ENCODE measurements around the gene NDST1. TPM values are rescaled to one million over a fixed set of nuclear protein-coding genes. Genes with fewer than 3 reads are reported as not detected.

The NDST1 gene
- total RNA-seq, 2 experiments from 2014 or later: 9.5 to 26.6 TPM

DNA sequence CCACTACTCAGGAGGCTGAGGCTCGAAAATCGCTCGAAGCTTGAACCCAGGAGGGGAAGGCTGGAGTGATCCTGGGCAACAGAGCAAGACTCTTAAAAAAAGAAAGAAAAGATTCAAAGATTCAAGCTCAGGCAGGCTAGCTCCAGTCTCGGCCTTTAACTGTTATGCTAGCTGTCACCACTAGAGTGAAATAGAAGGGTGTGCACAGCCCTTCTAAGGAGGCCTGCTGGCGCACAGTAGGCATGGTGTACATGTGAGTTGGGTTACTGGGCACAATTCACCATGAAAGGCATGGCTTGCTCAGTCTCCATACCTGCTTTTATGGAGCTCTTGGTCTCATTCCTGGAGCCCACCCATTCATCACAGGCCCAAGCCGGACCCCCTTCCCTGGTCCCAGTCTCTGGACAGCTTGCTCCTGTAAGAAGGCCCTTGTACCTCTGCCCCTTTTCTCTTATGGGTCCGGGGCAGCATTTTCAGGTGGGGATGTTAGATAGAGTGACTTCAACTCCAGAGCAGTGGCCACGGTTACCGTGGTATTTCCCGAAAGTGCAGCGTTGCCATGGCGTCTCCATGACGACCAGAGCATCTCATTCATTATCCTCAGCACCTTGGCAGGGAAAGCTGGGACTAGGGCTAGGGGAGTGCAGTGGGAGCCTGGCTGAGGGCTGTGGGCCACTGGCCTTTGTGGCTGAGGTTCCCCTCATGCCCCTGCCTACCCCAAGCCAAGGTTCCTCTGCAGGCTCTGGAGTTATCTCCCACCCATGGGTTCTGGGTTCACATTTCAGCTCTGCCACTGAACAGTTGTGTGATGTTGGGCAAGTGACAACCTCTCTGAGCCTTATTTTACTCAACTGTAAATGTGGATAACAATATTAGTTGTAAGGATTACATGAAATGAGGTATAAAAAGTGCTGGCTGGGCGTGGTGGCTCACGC is 5.7 kb downstream of the NDST1 start:
- no peaks in the 10 kb centered on the region for H3K79me2 ChIP-seq (ENCODE audit: insufficient read depth, low read depth, low read length)
- no TSS peak for BruUV-seq (replicated peaks)
- intact Hi-C loops (cut with micrococcal nuclease; ENCODE audit: unreplicated experiment): no loop called here
- no peaks in the 10 kb centered on the region for H3K36me3 ChIP-seq (ENCODE audit: insufficient read depth, low read length)
- TF ChIP-seq EZH2phosphoT487 (IDR thresholded peaks at IDR 0.05; ENCODE audit: borderline replicate concordance, low read depth, low read length) (no peak), CTCF (conservative IDR thresholded peaks at IDR 0.05; ENCODE audit: low read length) (peak; percentile 43; the same call in 1 of the 2 replicates)
- no peak overlapping the region for H2AFZ ChIP-seq (ENCODE audit: low read length)
- H3K9me2 ChIP-seq (ENCODE audit: insufficient read depth, low read length): no peaks in the 10 kb centered on the region
- peaks cover 22% of the 10 kb centered on the region for H3K4me1 ChIP-seq (ENCODE audit: insufficient read depth, low read length, poor library complexity, severe bottlenecking)
- H3K9me3 ChIP-seq (ENCODE audit: low read length): no peaks in the 10 kb centered on the region
- no peak overlapping the region for H3K4me2 ChIP-seq (ENCODE audit: low read length)
- no peak overlapping the region for H3K4me3 ChIP-seq (ENCODE audit: low read depth, low read length, poor library complexity, severe bottlenecking)
- CTCF ChIA-PET (ENCODE audit: unreplicated experiment): no interaction called here
- H3K27ac ChIP-seq (ENCODE audit: low read depth, low read length, poor library complexity, severe bottlenecking): no peak overlapping the region
- peaks cover 4% of the 10 kb centered on the region; the same call in 1 of the 2 replicates for H4K20me1 ChIP-seq (ENCODE audit: insufficient read depth, low read length)
- DNase-seq (ENCODE audit: low spot score): no peak
- POLR2A ChIA-PET: interaction anchor here (0.6 to 1.4 kb wide), 4 partner anchors 13 to 45 kb away, joined by 3 to 6 read pairs (median 3); no protein-coding TSS in a partner anchor

DNA sequence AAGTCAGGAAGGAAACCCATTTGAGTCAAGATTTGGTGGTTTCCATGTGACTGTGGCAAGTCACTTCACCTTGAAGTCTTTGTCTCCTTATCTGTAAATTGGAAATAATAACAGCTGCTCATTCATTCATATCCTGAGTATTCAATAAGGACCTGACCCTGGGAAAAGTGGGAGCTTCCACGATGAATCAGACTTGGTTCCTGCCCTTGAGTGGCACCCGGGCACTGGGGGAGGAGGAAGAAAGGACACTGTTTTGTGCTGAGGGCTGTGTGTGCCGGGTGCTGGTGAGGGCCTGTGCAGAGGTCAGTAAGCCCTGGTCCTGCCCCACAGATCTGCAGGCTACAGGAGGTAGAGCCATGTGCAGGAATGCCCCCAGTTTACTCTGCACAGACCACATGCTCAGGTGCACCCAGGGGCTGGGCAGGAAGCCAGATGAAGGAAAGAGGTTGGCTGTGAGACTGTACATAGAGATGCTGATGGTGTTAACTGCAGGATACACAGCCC is 6.8 kb downstream of the NDST1 start:
- Histone ChIP-seq H3K9me3 (ENCODE audit: low read length) (no peaks in the 10 kb centered on the region), H3K4me3 (ENCODE audit: low read depth, low read length, poor library complexity, severe bottlenecking) (no peak overlapping the region), H2AFZ (ENCODE audit: low read length) (no peak overlapping the region), H3K36me3 (ENCODE audit: insufficient read depth, low read length) (no peaks in the 10 kb centered on the region), H3K4me1 (ENCODE audit: insufficient read depth, low read length, poor library complexity, severe bottlenecking) (peaks cover 30% of the 10 kb centered on the region), H3K27ac (ENCODE audit: low read depth, low read length, poor library complexity, severe bottlenecking) (no peak overlapping the region), H3K79me2 (ENCODE audit: insufficient read depth, low read depth, low read length) (no peaks in the 10 kb centered on the region), H3K9me2 (ENCODE audit: insufficient read depth, low read length) (no peaks in the 10 kb centered on the region), H3K4me2 (ENCODE audit: low read length) (no peak overlapping the region), H4K20me1 (ENCODE audit: insufficient read depth, low read length) (peaks cover 4% of the 10 kb centered on the region; the same call in 1 of the 2 replicates)
- peak; percentile 25 for DNase-seq (ENCODE audit: low spot score)
- intact Hi-C loops (cut with micrococcal nuclease; ENCODE audit: unreplicated experiment): no loop called here
- TF ChIP-seq CTCF (conservative IDR thresholded peaks at IDR 0.05; ENCODE audit: low read length) (no peak), EZH2phosphoT487 (IDR thresholded peaks at IDR 0.05; ENCODE audit: borderline replicate concordance, low read depth, low read length) (no peak)
- no TSS peak for BruUV-seq (replicated peaks)
- ChIA-PET POLR2A (no interaction called here), CTCF (ENCODE audit: unreplicated experiment) (no interaction called here)

GRCh38 chr5:150515446-150515845 is 7.5 kb downstream of the NDST1 start:
- peaks cover 4% of the 10 kb centered on the region; the same call in 1 of the 2 replicates for H4K20me1 ChIP-seq (ENCODE audit: insufficient read depth, low read length)
- H3K4me2 ChIP-seq (ENCODE audit: low read length): no peak overlapping the region
- ChIA-PET POLR2A (no interaction called here), CTCF (ENCODE audit: unreplicated experiment) (no interaction called here)
- H3K4me3 ChIP-seq (ENCODE audit: low read depth, low read length, poor library complexity, severe bottlenecking): no peak overlapping the region
- no peak overlapping the region for H2AFZ ChIP-seq (ENCODE audit: low read length)
- TF ChIP-seq EZH2phosphoT487 (IDR thresholded peaks at IDR 0.05; ENCODE audit: borderline replicate concordance, low read depth, low read length) (no peak), CTCF (conservative IDR thresholded peaks at IDR 0.05; ENCODE audit: low read length) (no peak)
- H3K4me1 ChIP-seq (ENCODE audit: insufficient read depth, low read length, poor library complexity, severe bottlenecking): peaks cover 30% of the 10 kb centered on the region
- H3K79me2 ChIP-seq (ENCODE audit: insufficient read depth, low read depth, low read length): no peaks in the 10 kb centered on the region
- no peaks in the 10 kb centered on the region for H3K36me3 ChIP-seq (ENCODE audit: insufficient read depth, low read length)
- no TSS peak for BruUV-seq (replicated peaks)
- no peaks in the 10 kb centered on the region for H3K9me2 ChIP-seq (ENCODE audit: insufficient read depth, low read length)
- intact Hi-C loops (cut with micrococcal nuclease; ENCODE audit: unreplicated experiment): no loop called here
- H3K9me3 ChIP-seq (ENCODE audit: low read length): no peaks in the 10 kb centered on the region
- DNase-seq (ENCODE audit: low spot score): no peak
- H3K27ac ChIP-seq (ENCODE audit: low read depth, low read length, poor library complexity, severe bottlenecking): no peak overlapping the region
